Measurements from ENCODE around the gene D2HGDH. TPM values are rescaled to one million over a fixed set of nuclear protein-coding genes. Genes with fewer than 3 reads are reported as not detected.

D2HGDH gene
- total RNA-seq, 1 experiment from 2014 or later = 10.0 TPM

DNA sequence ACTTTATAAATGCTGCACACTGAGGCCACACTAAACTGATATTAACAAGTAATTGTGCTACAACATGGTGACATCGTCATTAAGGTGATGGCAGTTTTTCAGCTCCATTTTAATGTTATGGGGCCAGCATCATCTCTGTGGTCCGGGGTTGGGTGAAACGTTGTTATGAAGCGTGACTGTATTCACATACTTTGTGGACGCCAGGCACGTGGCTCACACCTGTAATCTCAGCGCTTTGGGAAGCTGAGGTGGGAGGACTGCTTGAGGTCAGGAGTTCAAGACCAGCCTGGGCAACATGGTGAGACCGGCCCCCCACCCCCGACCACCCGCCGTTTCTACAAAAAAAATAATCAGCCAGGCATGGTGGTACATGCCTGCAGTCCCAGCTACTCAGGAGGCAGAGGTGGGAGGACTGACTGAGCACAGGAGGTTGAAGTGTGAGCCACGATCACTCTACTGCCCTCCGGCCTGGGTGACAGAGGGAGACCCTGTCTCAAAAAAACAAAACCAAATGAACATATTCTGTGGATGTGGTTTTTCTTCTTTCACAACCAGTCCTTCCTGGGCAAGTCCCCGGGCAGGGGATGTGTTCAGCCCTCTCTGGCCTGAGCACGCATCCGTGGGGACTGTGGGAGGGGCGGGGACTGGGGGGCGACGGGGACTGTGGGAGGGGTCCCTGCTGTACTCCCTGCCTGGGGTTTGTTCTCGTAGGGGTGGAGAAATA is 29.3 kb downstream of the D2HGDH start:
- Histone ChIP-seq H4K5ac (ENCODE audit: insufficient read length, low read depth, low read length) (no peak overlapping the region), H4K20me1 (ENCODE audit: control insufficient read depth, insufficient read depth, insufficient read length) (no peaks in the 10 kb centered on the region), H3K4me1 (ENCODE audit: insufficient read depth, low read length) (no peaks in the 10 kb centered on the region), H2AK5ac (ENCODE audit: insufficient read length, low read length) (no peak overlapping the region), H3K4me2 (ENCODE audit: insufficient read depth, insufficient read length, low read length) (no peak overlapping the region), H3K18ac (ENCODE audit: insufficient read length, low read depth, low read length) (no peak overlapping the region), H2BK5ac (ENCODE audit: insufficient read length, low read length) (no peak overlapping the region), H3K27me3 (ENCODE audit: insufficient read depth, low read length) (no peaks in the 10 kb centered on the region), H3K23ac (ENCODE audit: insufficient read length, low read depth, low read length) (no peak overlapping the region), H3K23me2 (ENCODE audit: insufficient read length, low read depth, low read length, poor library complexity, severe bottlenecking) (no peaks in the 10 kb centered on the region), H3K14ac (ENCODE audit: insufficient read depth, low read length) (no peak overlapping the region), H3K56ac (ENCODE audit: insufficient read length, low read depth, low read length) (no peak overlapping the region), H3T11ph (ENCODE audit: low read length) (no peak overlapping the region), H2BK20ac (ENCODE audit: low read depth, low read length, poor library complexity, severe bottlenecking) (no peak overlapping the region), H3K79me2 (ENCODE audit: insufficient read depth, low read length) (no peaks in the 10 kb centered on the region), H3K9me3 (ENCODE audit: control insufficient read depth, low read depth, low read length) (no peaks in the 10 kb centered on the region), H2BK15ac (ENCODE audit: low read depth, low read length) (no peak overlapping the region), H2BK120ac (ENCODE audit: low read depth, low read length, poor library complexity, severe bottlenecking) (no peak overlapping the region), H3K4ac (ENCODE audit: low read depth, low read length) (no peak overlapping the region), H4K91ac (ENCODE audit: insufficient read length, low read depth, low read length) (no peak overlapping the region), H3K27ac (ENCODE audit: insufficient read length, low read depth, low read length) (no peak overlapping the region), H3K79me1 (ENCODE audit: insufficient read depth, low read depth, low read length, poor library complexity, severe bottlenecking) (no peaks in the 10 kb centered on the region), H2AFZ (ENCODE audit: low read length) (no peak overlapping the region), H2BK12ac (ENCODE audit: insufficient read length, low read depth, low read length) (no peak overlapping the region), H4K8ac (replicated peaks; ENCODE audit: insufficient read length, low read depth, low read length) (no peak overlapping the region), H3K9ac (ENCODE audit: extremely low read depth, insufficient read length, low read length) (no peak overlapping the region)
- Mint-ChIP-seq H3K27ac (no peak overlapping the region), H3K36me3 (ENCODE audit: insufficient read depth in 1 of 3, low read depth in 3 of 3) (peaks cover 15 to 18% (median 15%) of the 10 kb centered on the region in 3 experiments), H3K4me1 (peaks cover 4 to 16% of the 10 kb centered on the region in 2 experiments), H3K27me3 (ENCODE audit: low read depth) (no peaks in the 10 kb centered on the region; the same call in 1 of the 2 replicates), H3K4me3 (no peak overlapping the region), H3K9me3 (peaks cover 11 to 14% of the 10 kb centered on the region in 2 experiments)
- DNase-seq = peak; percentile 12
- no CpG with 5 or more reads among the region's 20 CpGs for WGBS (ENCODE audit: extremely low coverage, insufficient read length, low lambda C conversion rate)
- TF ChIP-seq, protein P1, sequence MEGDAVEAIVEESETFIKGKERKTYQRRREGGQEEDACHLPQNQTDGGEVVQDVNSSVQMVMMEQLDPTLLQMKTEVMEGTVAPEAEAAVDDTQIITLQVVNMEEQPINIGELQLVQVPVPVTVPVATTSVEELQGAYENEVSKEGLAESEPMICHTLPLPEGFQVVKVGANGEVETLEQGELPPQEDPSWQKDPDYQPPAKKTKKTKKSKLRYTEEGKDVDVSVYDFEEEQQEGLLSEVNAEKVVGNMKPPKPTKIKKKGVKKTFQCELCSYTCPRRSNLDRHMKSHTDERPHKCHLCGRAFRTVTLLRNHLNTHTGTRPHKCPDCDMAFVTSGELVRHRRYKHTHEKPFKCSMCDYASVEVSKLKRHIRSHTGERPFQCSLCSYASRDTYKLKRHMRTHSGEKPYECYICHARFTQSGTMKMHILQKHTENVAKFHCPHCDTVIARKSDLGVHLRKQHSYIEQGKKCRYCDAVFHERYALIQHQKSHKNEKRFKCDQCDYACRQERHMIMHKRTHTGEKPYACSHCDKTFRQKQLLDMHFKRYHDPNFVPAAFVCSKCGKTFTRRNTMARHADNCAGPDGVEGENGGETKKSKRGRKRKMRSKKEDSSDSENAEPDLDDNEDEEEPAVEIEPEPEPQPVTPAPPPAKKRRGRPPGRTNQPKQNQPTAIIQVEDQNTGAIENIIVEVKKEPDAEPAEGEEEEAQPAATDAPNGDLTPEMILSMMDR (conservative IDR thresholded peaks at IDR 0.05) = no peak
